Panc1 (cell line): ENCODE results near the gene KLHL24. TPM values are rescaled to one million over a fixed set of nuclear protein-coding genes. Genes with fewer than 3 reads are reported as not detected.

ENCODE experiments used
- ATAC-seq: fragments of 200-7000 bp; cut with Tn5 transposase; 2 replicates; pipeline ENCODE4 v1.9.1; 2020; ENCODE audit warnings: mild to moderate bottlenecking, moderate library complexity
- BruUV-seq: library from RNA; stranded (reverse); fragments of 400-500 nt; replicated peaks from 2 replicates; lab custom pipeline; 2021; lab: Mats Ljungman, UMichigan
- CTCF ChIA-PET: fragments of 300-600 bp; sonication (Branson Sonifier 250); formaldehyde crosslinking; loops from one replicate; lab custom pipeline; 2022; ENCODE audit warnings: antibody characterized with exemption; lab: Charles Lee
- POLR2A ChIA-PET: fragments of 300-600 bp; sonication (Branson Sonifier 250); formaldehyde crosslinking; loops from one replicate; lab custom pipeline; 2022; ENCODE audit warnings: antibody characterized with exemption; lab: Charles Lee
- DNase-seq: peaks from one replicate; pipeline ENCODE4 v3.0.0-alpha.2; 2010; ENCODE audit warnings: low read depth, low spot score
- H3K27ac ChIP-seq: 2 replicates; pipeline ENCODE4 v1.5.1; 2011; ENCODE audit warnings: mild to moderate bottlenecking, low read length, inconsistent platforms
- H3K27me3 ChIP-seq: fragments of 200-500 bp; sonication (Bioruptor generic); 2 replicates; pipeline ENCODE4 v1.6.0; 2014; ENCODE audit warnings: low read length, inconsistent platforms; ENCODE audit not compliant: control insufficient read depth, insufficient read depth
- H3K36me3 ChIP-seq: fragments of 200-500 bp; sonication (Bioruptor generic); 2 replicates; pipeline ENCODE4 v1.5.1; 2014; ENCODE audit warnings: inconsistent platforms, mild to moderate bottlenecking, low read length, moderate library complexity; ENCODE audit not compliant: control insufficient read depth, insufficient read depth
- H3K4me1 ChIP-seq: 2 replicates; pipeline ENCODE4 v1.5.1; 2011; ENCODE audit warnings: inconsistent platforms, mild to moderate bottlenecking, low read length, moderate library complexity; ENCODE audit not compliant: control insufficient read depth, insufficient read depth
- H3K4me3 ChIP-seq, 2 experiments: 2 replicates each; pipeline ENCODE4 v1.5.1; 2011 to 2012; ENCODE audit warnings: low read depth in 2 of 2, low read length in 2 of 2, mild to moderate bottlenecking in 2 of 2, inconsistent platforms in 1 of 2, moderate library complexity in 1 of 2
- H3K9me3 ChIP-seq: fragments of 200-500 bp; sonication (Bioruptor generic); 2 replicates; pipeline ENCODE4 v1.5.1; 2014; ENCODE audit warnings: low read depth, mild to moderate bottlenecking, inconsistent platforms, low read length, moderate library complexity; ENCODE audit not compliant: control insufficient read depth, insufficient read depth
- POLR2AphosphoS5 ChIP-seq: IDR thresholded peaks from 2 replicates; pipeline ENCODE4 v1.6.1; 2012; ENCODE audit warnings: mild to moderate bottlenecking, low read depth, low read length, moderate library complexity
- REST ChIP-seq, 2 experiments: IDR thresholded peaks; 2 replicates each; pipeline ENCODE4 v1.6.1; 2011 to 2012; ENCODE audit warnings: low read depth in 2 of 2, control low read depth in 1 of 2, low read length in 1 of 2, mild to moderate bottlenecking in 1 of 2, moderate library complexity in 1 of 2; ENCODE audit not compliant: insufficient read depth in 1 of 2
- SIN3A ChIP-seq: IDR thresholded peaks from 2 replicates; pipeline ENCODE4 v1.6.1; 2012; ENCODE audit warnings: low read depth, mild to moderate bottlenecking, low read length, moderate library complexity, borderline replicate concordance; ENCODE audit not compliant: insufficient read depth
- TCF7L2 ChIP-seq: IDR thresholded peaks from 2 replicates; pipeline ENCODE4 v1.6.1; 2011; ENCODE audit warnings: mild to moderate bottlenecking, low read depth, low read length, inconsistent platforms
- in situ Hi-C: cut with HindIII; loops from 2 replicates; pipeline ENCODE4 v1.10.0; 2016; ENCODE audit warnings: low sequenced_read_pairs, low pct_unique_long_range_greater_than_20kb
- intact Hi-C: fragments of 100-400 bp; cut with micrococcal nuclease; formaldehyde crosslinking; loops from one replicate; pipeline ENCODE4 v1.10.0; 2022; ENCODE audit not compliant: unreplicated experiment
- total RNA-seq: library from RNA; stranded (reverse); gene quantifications from one replicate; pipeline ENCODE4 v1.2.1, GENCODE V29; 2021; ENCODE audit not compliant: unreplicated experiment
- TF ChIP-seq, protein P1 (sequence below): fragments of 450-650 bp; IDR thresholded peaks from 2 replicates; pipeline ENCODE4 v1.5.1; 2017; ENCODE audit warnings: mild to moderate bottlenecking

The KLHL24 gene
- total RNA-seq, 1 experiment from 2014 or later, result 42.0 TPM

DNA sequence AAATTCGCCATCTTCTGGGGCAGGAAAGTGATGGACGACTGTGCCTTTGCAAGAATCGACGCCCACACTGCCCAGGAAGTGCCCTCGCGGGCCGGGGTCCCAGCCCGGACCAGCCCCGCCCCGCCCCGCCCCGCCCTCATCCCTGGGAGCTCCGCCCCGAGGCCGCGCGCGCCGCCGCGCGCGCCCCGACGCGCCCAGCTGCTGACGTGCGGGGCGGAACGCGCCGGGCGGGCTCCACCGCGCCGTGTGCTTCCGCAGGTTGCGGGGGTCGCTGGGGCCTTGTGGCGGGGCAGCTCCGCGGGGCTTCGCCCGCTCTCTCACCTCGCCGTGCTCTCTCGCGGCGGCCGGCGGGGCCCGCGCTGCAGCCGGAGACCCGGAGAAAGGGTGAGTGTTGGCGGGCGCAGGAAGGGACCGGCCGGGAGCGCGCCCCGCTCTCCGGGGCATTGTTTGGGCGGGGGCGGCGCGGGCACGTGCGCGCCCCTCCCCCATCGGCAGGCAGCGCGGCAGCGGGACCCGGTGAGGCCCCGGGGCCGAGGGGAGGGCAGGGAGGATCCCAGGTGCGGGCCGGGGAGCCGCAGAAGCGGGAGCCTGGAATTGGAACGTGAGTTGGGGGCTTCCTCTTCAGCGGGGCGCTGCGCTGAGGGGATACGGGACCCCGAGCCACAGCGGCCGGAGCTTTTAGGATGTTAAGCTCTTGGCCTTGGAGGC lies 62.3 kb downstream of the KLHL24 start, which contains the start of gene YEATS2:
TSS of gene YEATS2 (plus strand) at position 188 of the 708 bp plus-strand sequence. CDS start 17,366 bp downstream, outside the sequence.
- Histone ChIP-seq H3K4me1 (peaks cover 12% of the 10 kb centered on the region), H3K27ac (peak within 1 kb of the TSS; percentile 81), H3K27me3 (no peaks in the 10 kb centered on the region), H3K4me3 (peak within 1 kb of the TSS; percentile 78 to 87), H3K9me3 (no peaks in the 10 kb centered on the region), H3K36me3 (peaks cover 3% of the 10 kb centered on the region; the same call in 1 of the 2 replicates)
- TF ChIP-seq POLR2AphosphoS5, result peak; percentile 74
- TF ChIP-seq TCF7L2, result no peak
- peak; percentile 84; the same call in 1 of the 2 replicates for TF ChIP-seq SIN3A
- ChIA-PET POLR2A (interaction anchor here (0.5 to 0.7 kb wide), 9 partner anchors 12 to 569 kb away, joined by 3 to 8 read pairs (median 4); no protein-coding TSS in a partner anchor), CTCF (interaction anchor here (0.5 kb wide), 1 partner anchor 138 kb away, joined by 13 read pairs; no protein-coding TSS in a partner anchor)
- in situ Hi-C loops, result no loop called here
- ATAC-seq, result peak; percentile 95
- intact Hi-C loops, result loop anchor here (5.0 kb wide), 1 partner anchor 60 kb away; the partner anchor contains the start of gene KLHL24
- no TSS peak for BruUV-seq
- DNase-seq, result no peak

GRCh38 chr3:183698318-183698751 lies 62.9 kb downstream of the KLHL24 start:
- H3K4me3 ChIP-seq, result peak overlapping the region; percentile 78 to 87
- ATAC-seq, result peak; percentile 28
- H3K4me1 ChIP-seq, result peaks cover 12% of the 10 kb centered on the region
- H3K27ac ChIP-seq, result peak overlapping the region; percentile 81
- TF ChIP-seq TCF7L2 (no peak), SIN3A (0 out of 2 replicates have a peak, but pooled peaks have one; percentile 44), POLR2AphosphoS5 (no peak), REST (IDR thresholded peaks at IDR 0.05; ENCODE audit: insufficient read depth in 1 of 2, low read depth in 2 of 2, low read length in 1 of 2) (no peak)
- TF ChIP-seq, protein P1, sequence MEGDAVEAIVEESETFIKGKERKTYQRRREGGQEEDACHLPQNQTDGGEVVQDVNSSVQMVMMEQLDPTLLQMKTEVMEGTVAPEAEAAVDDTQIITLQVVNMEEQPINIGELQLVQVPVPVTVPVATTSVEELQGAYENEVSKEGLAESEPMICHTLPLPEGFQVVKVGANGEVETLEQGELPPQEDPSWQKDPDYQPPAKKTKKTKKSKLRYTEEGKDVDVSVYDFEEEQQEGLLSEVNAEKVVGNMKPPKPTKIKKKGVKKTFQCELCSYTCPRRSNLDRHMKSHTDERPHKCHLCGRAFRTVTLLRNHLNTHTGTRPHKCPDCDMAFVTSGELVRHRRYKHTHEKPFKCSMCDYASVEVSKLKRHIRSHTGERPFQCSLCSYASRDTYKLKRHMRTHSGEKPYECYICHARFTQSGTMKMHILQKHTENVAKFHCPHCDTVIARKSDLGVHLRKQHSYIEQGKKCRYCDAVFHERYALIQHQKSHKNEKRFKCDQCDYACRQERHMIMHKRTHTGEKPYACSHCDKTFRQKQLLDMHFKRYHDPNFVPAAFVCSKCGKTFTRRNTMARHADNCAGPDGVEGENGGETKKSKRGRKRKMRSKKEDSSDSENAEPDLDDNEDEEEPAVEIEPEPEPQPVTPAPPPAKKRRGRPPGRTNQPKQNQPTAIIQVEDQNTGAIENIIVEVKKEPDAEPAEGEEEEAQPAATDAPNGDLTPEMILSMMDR, result no peak
- no TSS peak for BruUV-seq
- H3K27me3 ChIP-seq, result no peaks in the 10 kb centered on the region
- peaks cover 3% of the 10 kb centered on the region; the same call in 1 of the 2 replicates for H3K36me3 ChIP-seq
- DNase-seq, result no peak
- intact Hi-C loops (loop anchor here (5.0 kb wide), 1 partner anchor 61 kb away; the partner anchor contains the start of gene KLHL24), in situ Hi-C loops (no loop called here)
- CTCF ChIA-PET, result no interaction called here
- no peaks in the 10 kb centered on the region for H3K9me3 ChIP-seq
- POLR2A ChIA-PET, result interaction anchor here (0.5 to 0.6 kb wide), 2 partner anchors 12 to 168 kb away, joined by 4 to 5 read pairs; no protein-coding TSS in a partner anchor
